Anterior cingulate cortex (tissue), 58 donors: Measurements from ENCODE around the gene NFKB1.

Source experiments
- DNase-seq, 58 donors: peaks; one replicate each; lab custom pipeline; 2025; lab: John Stamatoyannopoulos, UW

NFKB1 gene

DNA sequence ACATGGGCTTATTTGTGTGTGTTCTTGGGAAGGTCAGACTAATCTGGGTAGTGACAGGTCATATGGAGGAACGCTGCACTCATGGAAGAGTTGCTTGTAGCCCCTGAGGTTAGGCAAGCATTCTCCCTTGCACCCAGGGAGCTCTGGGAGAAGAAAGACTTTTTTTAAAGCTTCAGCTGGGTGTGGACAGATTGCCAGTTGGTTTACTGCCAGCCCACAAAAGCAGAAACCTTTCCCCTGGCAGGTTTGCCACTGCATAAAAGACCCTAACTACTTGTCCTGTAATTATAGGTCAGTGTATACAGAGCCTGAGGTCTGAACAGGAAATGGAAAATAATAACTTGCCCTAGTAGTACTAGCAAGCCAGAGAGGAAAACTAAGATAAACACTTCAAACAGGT is 7.4 kb upstream of the NFKB1 start:
- no peak for DNase-seq

DNA sequence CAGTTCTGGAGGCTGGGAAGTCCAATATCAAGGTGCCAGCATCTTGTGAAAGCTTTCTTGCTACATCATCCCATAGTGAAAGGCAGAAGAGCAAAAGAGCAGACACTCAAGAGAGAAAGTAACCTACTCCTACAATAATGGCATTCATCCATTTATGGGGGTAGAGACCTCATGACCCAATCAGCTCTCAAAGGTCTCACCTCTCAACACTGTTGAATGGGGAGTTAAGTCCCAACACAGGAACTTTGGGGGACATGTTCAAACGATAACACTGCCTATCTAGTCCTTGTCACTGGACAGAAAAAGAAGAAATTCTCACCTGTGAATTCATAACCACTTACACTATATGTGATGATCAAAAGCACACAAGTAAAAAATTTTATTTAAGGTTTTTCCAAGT is 6.6 kb upstream of the NFKB1 start:
- no peak for DNase-seq

DNA sequence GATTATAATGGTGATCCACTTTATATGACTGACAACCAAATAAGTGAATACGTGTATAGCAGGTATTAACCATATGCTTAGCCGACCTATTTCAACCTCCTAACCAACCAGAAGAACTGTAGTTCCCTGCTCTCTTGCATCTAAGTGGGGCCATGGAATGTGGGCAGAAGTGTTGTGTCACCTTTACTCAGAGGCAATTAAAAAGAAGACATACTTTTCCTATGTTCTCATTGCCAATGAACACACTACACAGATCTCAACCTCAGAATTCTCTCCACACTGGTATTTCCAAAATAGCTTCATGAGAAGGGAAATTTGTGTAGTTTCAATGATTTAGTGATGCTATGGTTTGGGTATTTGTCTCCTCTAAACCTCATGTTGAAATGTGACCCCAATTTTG is 3.2 kb upstream of the NFKB1 start:
- DNase-seq: no peak

DNA sequence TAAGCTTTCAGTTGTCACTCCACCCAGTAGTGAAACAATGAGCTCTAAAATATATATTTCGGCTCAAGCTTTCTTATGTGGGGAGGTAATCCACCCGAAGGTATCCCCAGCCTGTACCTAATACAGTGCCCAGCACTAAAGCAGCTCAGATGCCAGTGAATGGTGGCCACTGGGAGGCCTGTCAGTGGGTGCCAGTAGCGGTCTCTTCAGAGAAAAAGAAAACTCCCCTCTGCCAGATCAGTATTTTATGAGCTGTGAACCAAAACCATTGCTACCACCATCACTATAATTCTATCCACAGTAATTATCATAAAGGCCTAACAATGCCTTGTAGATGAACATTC is 835 bp upstream of the NFKB1 start:
- DNase-seq: peak in 34 of 58 donors; percentile 2 to 61 (median 26)

DNA sequence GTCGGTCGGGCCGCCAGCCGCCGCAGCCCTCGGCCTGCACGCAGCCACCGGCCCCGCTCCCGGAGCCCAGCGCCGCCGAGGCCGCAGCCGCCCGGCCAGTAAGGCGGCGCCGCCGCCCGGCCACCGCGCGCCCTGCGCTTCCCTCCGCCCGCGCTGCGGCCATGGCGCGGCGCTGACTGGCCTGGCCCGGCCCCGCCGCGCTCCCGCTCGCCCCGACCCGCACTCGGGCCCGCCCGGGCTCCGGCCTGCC is 213 bp downstream of the NFKB1 start:
- DNase-seq: peak in 5 of 58 donors; percentile 55 to 77 (median 74)

DNA sequence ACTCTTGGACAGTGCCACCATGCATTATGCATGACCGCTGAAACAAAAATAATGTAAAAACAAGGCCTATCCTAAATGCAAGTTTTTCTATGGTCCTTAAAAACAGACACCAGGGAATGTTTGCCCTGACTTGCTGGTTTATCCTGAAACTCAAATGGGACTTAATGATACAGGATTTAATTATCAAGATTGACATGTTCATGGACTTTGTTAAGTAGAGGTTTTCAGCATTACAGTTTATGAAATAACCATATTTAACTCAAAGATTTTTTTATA is 1.3 kb downstream of the NFKB1 start:
- no peak for DNase-seq

DNA sequence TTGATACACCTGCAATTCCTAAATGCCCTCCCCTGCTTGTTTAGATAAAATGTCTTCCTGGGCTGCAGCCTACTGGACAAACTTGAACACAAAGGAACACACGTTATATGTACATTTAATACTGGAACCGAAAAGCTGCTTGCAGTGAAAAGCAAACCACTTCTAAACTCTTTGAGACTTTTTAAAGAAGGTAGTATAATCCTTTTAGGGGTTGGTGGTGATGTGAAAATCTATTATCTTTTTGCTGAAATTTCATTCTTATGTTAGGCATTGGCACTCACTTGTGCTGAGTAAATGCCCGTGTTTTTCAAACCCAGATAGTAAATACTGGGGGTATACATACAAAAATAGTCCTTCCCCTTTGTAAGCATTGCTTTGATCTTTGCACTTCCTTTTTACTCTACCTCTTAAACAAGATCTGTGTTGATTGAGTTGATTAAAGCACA is 2.2 kb downstream of the NFKB1 start:
- DNase-seq: no peak

DNA sequence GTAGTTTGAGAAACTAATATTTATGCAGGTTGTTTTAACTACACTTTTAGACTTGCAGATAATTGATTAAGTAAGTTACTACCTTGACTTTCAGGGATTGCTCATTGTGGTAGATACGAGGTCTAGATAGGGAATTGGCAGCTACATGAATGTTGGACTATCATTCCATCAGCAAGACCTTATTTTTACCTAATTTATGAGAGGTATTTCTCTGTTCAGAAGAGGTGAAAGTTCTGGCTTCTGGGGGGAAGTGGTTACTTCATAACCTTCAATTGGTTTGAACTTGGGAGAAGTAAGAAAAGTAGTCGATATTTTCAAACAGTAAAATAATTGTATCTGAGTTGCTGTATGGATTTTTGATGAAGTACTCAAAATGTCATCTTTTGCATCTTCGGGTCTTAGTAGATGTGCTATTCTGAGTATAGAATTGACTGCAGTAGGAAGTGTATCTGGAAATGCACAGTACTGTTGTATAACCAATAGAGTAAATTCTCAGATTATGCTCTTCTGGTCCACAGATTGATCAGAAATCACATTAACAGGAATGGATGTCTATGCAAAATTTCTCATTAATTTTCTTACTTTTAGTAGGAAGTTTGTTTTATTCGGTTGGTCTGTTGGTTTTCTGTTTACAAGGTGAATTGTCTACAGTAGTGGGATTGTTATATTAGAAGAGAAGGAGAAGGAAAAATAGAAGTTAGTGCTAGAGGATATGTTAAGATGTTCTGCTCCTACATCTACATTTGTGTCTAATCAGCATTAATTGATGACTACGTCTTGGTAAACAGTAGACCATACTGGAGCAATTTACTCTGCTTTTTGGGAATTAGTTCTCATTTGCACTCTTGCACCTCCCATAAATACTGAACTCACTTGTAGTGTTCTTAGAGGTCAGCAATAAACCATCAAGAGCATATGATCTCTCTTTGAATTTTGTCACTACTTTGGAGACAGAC is 3.0 kb downstream of the NFKB1 start:
- DNase-seq: no peak

DNA sequence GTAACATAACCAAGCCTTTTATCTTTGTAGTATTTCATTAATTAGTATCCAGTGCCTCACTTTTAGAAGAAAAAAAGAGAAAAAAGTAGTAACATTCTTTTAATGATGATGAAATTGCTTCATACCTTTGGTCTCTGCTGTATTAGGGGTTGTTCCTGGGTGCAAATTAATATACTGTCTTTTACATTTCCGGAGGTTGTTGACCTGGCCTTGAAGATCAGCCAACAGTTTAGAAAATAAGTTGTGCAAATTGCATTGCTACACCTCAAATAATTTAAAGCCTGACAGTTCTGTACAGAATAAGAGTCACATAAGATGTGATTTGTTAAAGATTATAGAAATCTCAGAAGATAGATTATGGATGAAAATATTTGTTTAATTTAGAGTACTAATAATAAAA is 3.8 kb downstream of the NFKB1 start:
- DNase-seq: no peak

DNA sequence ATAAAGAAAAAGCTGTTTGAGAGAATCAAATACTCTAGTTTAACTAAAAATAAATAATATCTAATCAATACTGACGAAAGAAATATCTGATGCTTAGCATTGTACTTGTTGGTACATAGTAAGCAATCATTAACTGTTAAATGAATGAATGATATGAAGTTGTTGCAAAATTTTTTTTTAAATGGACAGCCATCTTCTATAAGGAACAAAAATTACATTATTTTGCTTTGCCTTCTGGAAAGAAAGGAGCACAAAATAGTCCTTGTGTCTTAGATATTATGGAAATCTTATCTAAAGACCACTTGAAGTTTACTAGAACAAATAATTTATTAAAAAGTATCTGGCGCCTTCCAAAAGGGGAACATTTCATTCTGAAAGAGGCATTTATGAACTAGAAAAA is 4.5 kb downstream of the NFKB1 start:
- DNase-seq: no peak

DNA sequence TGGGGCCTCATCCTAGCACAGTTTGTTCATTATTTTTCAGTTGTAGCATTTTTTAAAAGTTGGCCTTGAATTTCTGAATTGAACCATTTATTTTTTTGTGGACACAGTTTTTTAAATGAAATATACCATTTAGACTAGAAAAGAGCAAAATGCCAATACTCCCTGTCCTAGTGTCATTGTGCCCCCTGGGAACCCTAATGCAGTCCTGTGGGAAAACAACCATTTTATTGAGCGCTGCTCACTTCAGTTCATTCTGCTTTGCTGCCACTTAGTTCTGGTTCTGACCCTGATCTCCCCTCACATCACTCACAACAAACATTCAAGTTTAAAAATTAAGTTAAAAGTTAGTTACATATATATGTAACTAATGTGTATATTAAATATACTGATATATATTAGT is 5.4 kb downstream of the NFKB1 start:
- DNase-seq: no peak

DNA sequence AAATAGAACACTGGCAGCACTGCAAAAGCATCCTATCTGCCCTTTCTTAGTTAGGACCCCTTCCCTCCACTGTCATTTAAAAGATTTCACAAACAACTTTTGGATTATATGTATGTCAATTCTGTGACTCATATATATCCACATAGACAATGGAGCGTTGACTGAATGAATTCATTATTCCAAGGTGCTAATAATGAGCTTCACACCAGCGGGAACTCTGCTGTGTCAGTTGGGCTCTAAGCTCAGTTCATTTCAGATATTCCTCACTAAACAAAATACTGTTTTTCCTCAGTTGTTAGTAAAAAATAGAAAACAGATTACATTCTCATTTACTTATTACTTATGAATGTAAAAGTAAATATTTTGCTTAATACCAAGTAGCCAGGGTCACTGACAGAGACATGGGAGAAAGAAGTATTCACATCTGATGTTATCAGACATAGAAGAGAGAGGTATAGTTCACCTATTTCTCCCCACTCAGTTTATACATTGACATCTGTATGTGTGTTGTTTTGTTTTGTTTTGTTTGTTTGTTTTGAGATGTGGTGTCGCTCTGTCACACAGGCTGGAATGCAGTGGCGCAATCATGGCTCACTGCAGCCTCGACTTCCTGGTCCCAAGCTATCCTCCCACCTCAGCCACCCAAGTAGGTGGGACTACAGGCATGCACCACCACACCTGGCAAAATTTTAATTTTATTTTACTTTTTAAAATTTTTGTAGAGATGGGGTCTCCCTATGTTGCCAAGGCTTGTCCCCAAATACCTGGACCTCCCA is 10.9 kb downstream of the NFKB1 start:
- no peak for DNase-seq

DNA sequence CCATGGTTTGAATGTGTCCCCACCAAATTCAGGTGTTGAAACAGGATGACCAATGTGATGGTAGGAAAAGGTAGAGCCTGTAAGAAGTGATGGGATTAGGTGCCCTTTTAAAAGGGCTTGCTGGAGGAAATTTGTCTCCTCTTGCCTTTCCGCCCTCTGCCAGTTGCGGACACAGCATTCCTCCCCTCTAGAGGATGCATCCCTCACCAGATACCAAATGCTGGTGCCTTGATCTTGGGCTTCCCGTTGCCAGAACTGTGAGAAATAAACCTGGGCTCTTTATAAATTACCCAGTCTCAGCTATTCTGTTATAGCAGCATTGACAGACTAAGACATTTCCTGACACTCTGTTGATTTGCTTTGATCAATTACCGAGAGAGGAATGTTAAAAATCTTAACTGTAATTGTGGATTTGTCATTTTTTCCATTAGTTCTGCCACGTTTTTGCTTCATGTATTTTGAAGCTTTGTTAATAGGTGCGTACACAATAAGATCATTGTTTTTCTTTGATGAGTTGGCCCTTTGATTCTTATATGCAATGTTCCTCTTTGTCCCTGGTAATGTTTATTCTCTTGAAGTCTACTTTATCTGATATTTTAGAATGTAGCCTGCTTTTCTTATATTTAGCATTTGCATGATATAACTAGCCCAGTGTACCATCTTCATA is 13.3 kb downstream of the NFKB1 start:
- DNase-seq: no peak

DNA sequence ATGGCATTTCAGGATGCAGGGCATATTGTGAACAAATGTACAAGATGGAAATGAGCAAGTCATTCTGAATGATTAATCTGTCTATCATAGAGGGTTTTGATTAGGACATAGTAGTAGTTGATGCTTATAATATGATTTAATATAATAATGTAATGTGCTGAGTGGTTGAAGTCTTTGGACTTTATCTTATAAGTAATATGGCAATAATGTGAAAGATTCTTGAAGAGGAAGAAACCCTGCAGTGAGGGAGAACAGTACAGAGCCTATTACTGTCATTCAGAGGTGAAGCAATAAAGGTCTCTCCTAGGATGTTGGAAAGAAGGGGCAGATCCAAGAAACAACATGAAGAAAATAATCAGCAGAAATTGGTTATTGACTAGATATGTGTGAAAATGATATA is 16.6 kb downstream of the NFKB1 start:
- no peak for DNase-seq

DNA sequence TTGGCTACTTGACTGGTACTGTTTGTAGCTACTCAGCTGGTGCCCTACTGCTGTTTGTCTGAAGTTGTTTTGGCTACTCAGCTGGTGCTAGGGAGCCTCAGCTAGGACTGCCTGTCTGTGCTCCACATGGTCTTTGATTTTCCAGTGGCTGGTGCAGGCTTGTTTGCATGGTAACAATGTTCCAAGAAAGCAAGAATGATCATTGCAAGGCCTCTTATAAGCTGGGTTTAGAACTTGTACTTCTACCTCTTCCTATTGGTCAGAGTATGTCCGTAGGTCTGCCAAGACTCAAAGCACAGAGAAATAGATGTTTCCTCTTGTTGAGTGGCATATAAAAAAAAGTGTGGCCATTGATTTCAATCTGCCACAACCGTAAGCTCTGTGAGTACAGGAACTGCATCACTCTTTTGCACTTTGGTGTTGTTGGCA is 17.6 kb downstream of the NFKB1 start:
- peak in 7 of 58 donors; percentile 13 to 47 (median 28) for DNase-seq

DNA sequence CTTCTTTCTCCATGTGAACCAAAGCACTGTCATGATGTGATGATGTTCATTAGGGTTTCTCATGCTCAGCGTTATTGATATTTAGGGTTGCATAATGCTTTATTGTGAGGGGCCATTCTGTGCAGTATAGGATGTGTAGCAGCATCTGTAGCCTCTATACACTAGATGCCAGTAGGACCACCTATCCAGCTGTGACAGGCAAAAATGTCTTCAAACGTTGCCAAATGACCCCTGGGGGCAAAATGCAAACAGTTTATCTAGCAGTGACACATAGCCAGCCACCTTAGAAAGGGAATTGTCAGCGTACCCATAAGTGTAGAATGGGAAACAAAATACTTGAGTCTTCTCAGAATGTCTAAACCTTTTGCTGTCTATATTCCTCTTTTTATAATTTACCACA is 18.8 kb downstream of the NFKB1 start:
- no peak for DNase-seq

DNA sequence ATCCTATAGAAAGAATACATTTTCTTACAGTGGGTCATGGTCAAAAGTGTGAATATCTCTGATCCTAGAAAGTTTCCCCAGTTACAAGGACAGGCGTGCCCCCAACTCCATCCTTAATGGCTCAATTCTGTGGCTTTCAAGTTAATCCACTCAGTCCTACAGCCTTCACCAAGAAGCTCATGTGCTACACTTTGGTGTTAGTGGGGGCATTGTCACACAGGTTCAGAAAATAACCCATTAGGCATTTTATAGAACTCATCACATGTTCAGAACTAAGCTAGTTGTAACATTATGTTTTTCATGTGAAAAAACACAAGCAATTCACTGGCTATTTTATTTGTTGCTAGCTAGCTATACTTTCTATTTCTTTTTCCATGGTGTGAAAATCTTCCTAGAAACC is 20.4 kb downstream of the NFKB1 start:
- no peak for DNase-seq

DNA sequence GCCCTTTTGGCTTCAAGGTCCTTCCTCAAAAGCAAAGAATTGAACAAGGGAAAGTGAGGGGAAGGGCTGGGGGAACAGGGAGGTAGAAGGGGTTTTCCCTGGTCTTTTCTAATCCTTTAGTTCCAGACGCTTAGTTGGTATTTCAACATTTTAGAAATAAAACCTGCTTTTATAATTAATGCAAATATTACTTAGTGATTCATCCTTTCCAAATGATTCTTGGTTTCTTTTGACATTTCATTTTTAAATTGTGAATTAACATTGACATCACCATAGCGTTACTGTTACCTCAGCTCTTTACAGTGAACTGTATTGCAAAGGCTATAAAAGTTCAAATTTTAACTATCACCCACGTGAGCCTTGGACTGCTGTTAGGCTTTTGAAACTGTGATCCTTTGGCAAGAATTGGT is 20.9 kb downstream of the NFKB1 start:
- DNase-seq: no peak

DNA sequence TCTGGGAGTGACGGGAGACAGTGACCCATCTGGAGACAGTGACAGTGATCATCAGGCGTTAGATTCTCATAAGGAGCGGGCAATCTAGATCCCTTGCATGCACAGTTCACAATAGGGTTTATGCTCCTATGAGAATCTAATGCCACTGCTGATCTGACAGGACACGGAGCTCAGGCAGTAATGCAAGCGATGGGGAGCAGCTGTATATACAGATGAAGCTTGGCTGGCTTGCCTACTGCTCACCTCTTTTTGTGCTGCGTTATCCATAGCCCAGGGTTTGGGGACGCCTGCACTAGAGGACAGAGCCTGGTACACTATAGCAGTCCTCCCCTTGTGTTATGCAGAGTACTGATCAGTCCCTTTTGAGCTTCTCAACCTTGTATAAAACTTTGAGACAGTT is 23.5 kb downstream of the NFKB1 start:
- no peak for DNase-seq

DNA sequence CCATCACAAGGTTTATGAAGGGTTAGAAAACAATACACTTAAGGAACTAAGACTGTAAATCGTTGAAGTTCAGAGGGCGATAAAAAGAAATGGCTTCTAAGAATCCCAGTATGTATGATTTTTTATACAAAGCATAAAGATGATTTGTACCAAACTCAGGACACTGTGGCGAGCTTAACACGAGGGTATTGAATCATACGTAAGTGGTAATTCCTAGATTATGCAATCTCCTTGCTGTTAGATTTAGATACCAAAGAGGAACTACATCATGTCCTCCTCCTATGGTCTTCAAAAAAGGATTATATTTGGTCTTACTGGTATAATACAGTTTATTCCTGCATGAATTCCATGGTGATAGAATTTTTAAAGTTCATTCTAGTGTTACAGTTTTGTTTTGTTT is 23.9 kb downstream of the NFKB1 start:
- DNase-seq: no peak

DNA sequence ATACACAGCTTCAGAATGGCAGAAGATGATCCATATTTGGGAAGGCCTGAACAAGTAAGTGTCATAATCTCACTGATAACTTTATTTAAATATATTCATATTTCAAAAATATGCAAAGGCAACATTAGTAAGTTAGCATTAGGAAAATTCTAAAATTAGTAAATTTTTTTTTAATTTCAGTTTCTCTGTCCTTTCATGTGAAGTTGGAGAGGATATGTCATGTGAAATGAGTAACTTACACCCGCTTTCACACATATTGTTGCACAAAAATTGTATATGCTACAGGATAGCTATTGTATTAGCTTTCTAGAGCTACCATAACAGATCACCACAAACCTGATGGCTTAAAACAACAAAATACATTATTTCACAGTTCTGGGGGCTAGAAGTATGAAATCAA is 24.3 kb downstream of the NFKB1 start:
- no peak for DNase-seq

DNA sequence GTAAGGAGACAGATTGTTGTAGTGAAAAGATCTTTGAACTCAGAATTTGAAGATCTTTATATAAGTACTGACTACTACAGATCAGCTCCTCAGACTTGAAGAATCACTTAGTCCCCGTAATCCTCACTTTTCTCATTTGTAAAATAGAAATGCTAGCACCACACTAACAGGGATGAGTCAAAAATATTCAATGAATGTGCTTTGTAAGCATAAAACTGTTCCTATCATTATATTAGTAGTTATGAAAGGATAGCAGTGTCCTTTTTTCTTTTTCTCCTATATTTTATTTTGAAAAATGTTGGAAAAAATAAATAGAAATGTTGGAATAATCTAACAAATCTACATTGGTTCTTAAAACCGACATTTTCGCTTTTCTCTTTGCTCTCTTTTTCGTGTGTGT is 25.4 kb downstream of the NFKB1 start:
- no peak for DNase-seq
